A549 (cell line): ENCODE data around the gene MC5R. TPM values are rescaled to one million over a fixed set of nuclear protein-coding genes. Genes with fewer than 3 reads are reported as not detected.

ENCODE experiments used
- ATAC-seq, 2 experiments: fragments of 200-7000 bp in 1 of 2; fragments of >200 bp in 1 of 2; cut with Nextera tagmentation in 1 of 2; cut with Tn5 transposase in 1 of 2; 3 replicates each; pipeline versions ENCODE4 v1.8.0 to v1.9.1; 2018 to 2020; ENCODE audit warnings: mild to moderate bottlenecking in 1 of 2, moderate library complexity in 1 of 2
- CTCF ChIA-PET: fragments of 300-600 bp; sonication (Branson Sonifier 250); formaldehyde crosslinking; extraction: SDS; loops from one replicate; lab custom pipeline; 2021; ENCODE audit warnings: antibody characterized with exemption, inconsistent platforms; lab: Yijun Ruan, JAX
- POLR2A ChIA-PET: fragments of 350-600 bp; formaldehyde crosslinking; extraction: SDS; loops from one replicate; lab custom pipeline; 2021; ENCODE audit warnings: antibody characterized with exemption, inconsistent platforms; lab: Yijun Ruan, JAX
- DNase-seq, 2 experiments: peaks; one replicate each; pipeline versions ENCODE4 v3.0.0 to v3.0.0-alpha.2; 2011 to 2016; ENCODE audit warnings: low read depth in 1 of 2, low spot score in 1 of 2
- FAIRE-seq: peaks from 2 replicates; lab custom pipeline; 2011; peaks lifted over from hg19 to GRCh38; lab: Jason Lieb, UNC
- H3K27ac ChIP-seq, 2 experiments: fragments of >200 bp; sonication (Bioruptor Twin); formaldehyde crosslinking; 3 replicates each; pipeline ENCODE4 v1.5.1; 2016 to 2017
- H3K4me1 ChIP-seq: fragments of >200 bp; sonication (Bioruptor Twin); formaldehyde crosslinking; 3 replicates; pipeline ENCODE4 v1.6.1; 2016
- H3K4me2 ChIP-seq: fragments of >200 bp; sonication (Bioruptor Twin); formaldehyde crosslinking; 3 replicates; pipeline ENCODE4 v1.6.1; 2016
- H3K4me3 ChIP-seq: fragments of >200 bp; sonication (Bioruptor Twin); formaldehyde crosslinking; 3 replicates; pipeline ENCODE4 v1.5.1; 2016
- H3K9me3 ChIP-seq: fragments of >200 bp; sonication (Bioruptor Twin); formaldehyde crosslinking; 3 replicates; pipeline ENCODE4 v1.6.1; 2016
- CBX2 ChIP-seq: fragments of 200-600 bp; sonication (generic); IDR thresholded peaks from 2 replicates; pipeline ENCODE4 v1.6.1; 2016; ENCODE audit warnings: low read depth, mild to moderate bottlenecking, borderline replicate concordance
- CBX8 ChIP-seq: fragments of 200-600 bp; sonication (generic); IDR thresholded peaks from 2 replicates; pipeline ENCODE4 v1.6.1; 2016
- CEBPB ChIP-seq, 2 experiments: fragments of >200 bp in 1 of 2; sonication (Bioruptor Twin) in 1 of 2; formaldehyde crosslinking in 1 of 2; IDR thresholded peaks; 2 replicates each; pipeline ENCODE4 v1.6.1; 2012 to 2016
- CHD2 ChIP-seq: fragments of 150-350 bp; IDR thresholded peaks from 2 replicates; pipeline ENCODE4 v1.6.1; 2014; ENCODE audit warnings: low read length; ENCODE audit not compliant: partially characterized antibody
- CHD4 ChIP-seq: fragments of 200-600 bp; sonication (generic); IDR thresholded peaks from 2 replicates; pipeline ENCODE4 v1.6.1; 2016; ENCODE audit warnings: antibody characterized with exemption, mild to moderate bottlenecking, borderline replicate concordance
- CTCF ChIP-seq: fragments of >200 bp; sonication (Bioruptor Twin); formaldehyde crosslinking; IDR thresholded peaks from 3 replicates; pipeline ENCODE4 v1.5.1; 2016
- E2F6 ChIP-seq: IDR thresholded peaks from 2 replicates; pipeline ENCODE4 v1.6.1; 2012; ENCODE audit warnings: low read depth, borderline replicate concordance
- EHF ChIP-seq: fragments of 250-450 bp; sonication (Bioruptor Pico); IDR thresholded peaks from 2 replicates; pipeline ENCODE4 v1.5.0; 2020; ENCODE audit warnings: mild to moderate bottlenecking
- ELK1 ChIP-seq: fragments of 150-350 bp; IDR thresholded peaks from 2 replicates; pipeline ENCODE4 v1.6.1; 2014; ENCODE audit warnings: low read depth, mild to moderate bottlenecking, low read length
- EP300 ChIP-seq, 2 experiments: fragments of >200 bp; sonication (Bioruptor Twin); formaldehyde crosslinking; IDR thresholded peaks; 2 replicates in 1 of 2; 3 replicates in 1 of 2; pipeline ENCODE4 v1.6.1; 2016 to 2017
- FOSB ChIP-seq: fragments of 250-450 bp; sonication (Bioruptor Pico); IDR thresholded peaks from 2 replicates; pipeline ENCODE4 v1.5.0; 2020; ENCODE audit warnings: mild to moderate bottlenecking, moderate library complexity
- FOSL2 ChIP-seq, 2 experiments: fragments of 450-650 bp in 1 of 2; fragments of >200 bp in 1 of 2; sonication (Bioruptor Twin) in 1 of 2; formaldehyde crosslinking; IDR thresholded peaks; 2 replicates each; pipeline versions ENCODE4 v1.5.0 to v1.6.1; 2016 to 2020; ENCODE audit warnings: mild to moderate bottlenecking in 1 of 2, moderate library complexity in 1 of 2
- GATA3 ChIP-seq: IDR thresholded peaks from 2 replicates; pipeline ENCODE4 v1.6.1; 2012; ENCODE audit warnings: borderline replicate concordance
- JUN ChIP-seq, 2 experiments: fragments of >200 bp; sonication (Bioruptor Twin); formaldehyde crosslinking; IDR thresholded peaks; 2 replicates in 1 of 2; 3 replicates in 1 of 2; pipeline ENCODE4 v1.6.1; 2016 to 2017
- JUNB ChIP-seq: fragments of >200 bp; sonication (Bioruptor Twin); formaldehyde crosslinking; IDR thresholded peaks from 2 replicates; pipeline ENCODE4 v1.6.1; 2016
- MAZ ChIP-seq: fragments of 150-350 bp; IDR thresholded peaks from 2 replicates; pipeline ENCODE4 v1.6.1; 2014; ENCODE audit warnings: antibody characterized with exemption, low read depth, low read length, borderline replicate concordance
- MYC ChIP-seq: IDR thresholded peaks from 2 replicates; pipeline ENCODE4 v1.6.1; 2012; ENCODE audit warnings: mild to moderate bottlenecking, inconsistent platforms, low read length, improper control_type of control experiment, borderline replicate concordance
- NFE2L2 ChIP-seq: fragments of 150-350 bp; conservative IDR thresholded peaks from 2 replicates; pipeline ENCODE4 v1.6.1; 2014; ENCODE audit warnings: low read length
- PHF8 ChIP-seq: fragments of 200-600 bp; sonication (generic); IDR thresholded peaks from 2 replicates; pipeline ENCODE4 v1.6.1; 2016; ENCODE audit warnings: low read depth, mild to moderate bottlenecking, antibody characterized with exemption, moderate library complexity, borderline replicate concordance
- RARB ChIP-seq: fragments of 250-450 bp; sonication (Bioruptor Pico); IDR thresholded peaks from 2 replicates; pipeline ENCODE4 v1.8.0; 2021; ENCODE audit warnings: mild to moderate bottlenecking, moderate library complexity
- RCOR1 ChIP-seq: fragments of 150-350 bp; IDR thresholded peaks from 2 replicates; pipeline ENCODE4 v1.6.1; 2014; ENCODE audit warnings: antibody characterized with exemption, low read length, low read depth
- RFX5 ChIP-seq: fragments of 450-650 bp; IDR thresholded peaks from 2 replicates; pipeline ENCODE4 v1.7.1; 2014; ENCODE audit warnings: antibody characterized with exemption, mild to moderate bottlenecking, moderate library complexity
- RNF2 ChIP-seq: fragments of 200-600 bp; sonication (generic); IDR thresholded peaks from 2 replicates; pipeline ENCODE4 v1.6.1; 2016; ENCODE audit warnings: low read depth, mild to moderate bottlenecking, antibody characterized with exemption, moderate library complexity, borderline replicate concordance
- SMC3 ChIP-seq: fragments of >200 bp; sonication (Bioruptor Twin); formaldehyde crosslinking; IDR thresholded peaks from 3 replicates; pipeline ENCODE4 v1.6.1; 2018; ENCODE audit warnings: inconsistent platforms
- TFCP2L1 ChIP-seq: fragments of 250-450 bp; sonication (Bioruptor Pico); IDR thresholded peaks from 2 replicates; pipeline ENCODE4 v1.5.0; 2021; ENCODE audit warnings: mild to moderate bottlenecking
- WGBS: methylation state at CpG from one replicate; pipeline ENCODE4 v1.1.6; 2017; ENCODE audit errors: missing lambda C conversion rate; 5-methylcytosine and 5-hydroxymethylcytosine counted together
- polyA plus RNA-seq, 4 experiments: library from polyadenylated mRNA; depleted of rRNA in 3 of 4; stranded (reverse); fragments of >200 nt; fragmentation: RNase III in 1 of 4; extraction: RNeasy Plus Mini Kit Qiagen cat#74134 plus additional on column Dnase treatment in 1 of 4; gene quantifications; 2 replicates in 3 of 4; 3 replicates in 1 of 4; pipeline ENCODE4 v1.2.3, GENCODE V29; 2011 to 2017

Gene MC5R
- polyA plus RNA-seq, 2 of the 4 experiments (the other 2 are of a cell fraction) = not detected

GRCh38 chr18:13801260-13801601 lies 22.7 kb upstream of the MC5R start:
- CTCF ChIA-PET = interaction anchor here (0.6 to 3.5 kb wide), 7 partner anchors 11 to 243 kb away, joined by 3 to 20 read pairs (median 4); no protein-coding TSS in a partner anchor
- H3K4me1 ChIP-seq = peaks cover 6% of the 10 kb centered on the region; the same call in 1 of the 3 replicates
- no peak for TF ChIP-seq GATA3
- TF ChIP-seq CHD4 = no peak
- no peak for TF ChIP-seq CEBPB (IDR thresholded peaks at IDR 0.05)
- TF ChIP-seq CTCF = 0 out of 3 replicates have a peak, but pooled peaks have one; percentile 7
- TF ChIP-seq PHF8 = no peak
- no peak for TF ChIP-seq TFCP2L1
- no peak for TF ChIP-seq EP300 (IDR thresholded peaks at IDR 0.05)
- TF ChIP-seq, all 56 proteins: peak for 1
- Histone ChIP-seq H3K27ac (no peak overlapping the region), H3K9me3 (no peaks in the 10 kb centered on the region), H3K4me2 (peak overlapping the region; percentile 80), H3K4me3 (peak overlapping the region; percentile 39)
- FAIRE-seq (no peak), DNase-seq (no peak), ATAC-seq (peak; percentile 37 to 66; a peak in 4 of 6 replicates)
- POLR2A ChIA-PET = no interaction called here
- 7% methylated on average over 15 of the region's 15 CpGs for WGBS

- ChIA-PET POLR2A (no interaction called here), CTCF (interaction anchor here (2.0 kb wide), 1 partner anchor 9 kb away, joined by 10 read pairs; no protein-coding TSS in a partner anchor)
- H3K4me1 ChIP-seq = no peaks in the 10 kb centered on the region
- no peak overlapping the region for H3K4me2 ChIP-seq
- WGBS = 52% methylated on average over 4 of the region's 4 CpGs
- no peak for DNase-seq
- no peak for FAIRE-seq
- TF ChIP-seq SMC3 (no peak), MAZ (no peak), CBX8 (no peak)
- no peaks in the 10 kb centered on the region for H3K9me3 ChIP-seq
- no peak for ATAC-seq
- no peak overlapping the region for H3K4me3 ChIP-seq
- H3K27ac ChIP-seq = no peak overlapping the region
Observed at GRCh38 chr18:13804305-13804704, 19.6 kb upstream of the MC5R start.

- POLR2A ChIA-PET = no interaction called here
Observed at GRCh38 chr18:13808294-13809042, 15.5 kb upstream of the MC5R start.

More at GRCh38 chr18:13808294-13809042, 15.5 kb upstream of the MC5R start:
- WGBS = 54% methylated on average over 8 of the region's 8 CpGs
- Histone ChIP-seq H3K9me3 (no peaks in the 10 kb centered on the region), H3K4me2 (no peak overlapping the region), H3K27ac (no peak overlapping the region), H3K4me3 (no peak overlapping the region), H3K4me1 (no peaks in the 10 kb centered on the region)
- TF ChIP-seq CHD2 = no peak
- no peak for TF ChIP-seq PHF8
- TF ChIP-seq ELK1 = no peak
- TF ChIP-seq EP300 (IDR thresholded peaks at IDR 0.05) = no peak
- no peak for TF ChIP-seq RCOR1
- no peak for TF ChIP-seq FOSB (CRISPR knock-in tag)
- no peak for TF ChIP-seq FOSL2 (IDR thresholded peaks at IDR 0.05)
- no peak for TF ChIP-seq FOSL2 (CRISPR knock-in tag; IDR thresholded peaks at IDR 0.05)
- TF ChIP-seq TFCP2L1 = no peak
- no peak for TF ChIP-seq SMC3
- TF ChIP-seq RARB = no peak
- no peak for TF ChIP-seq EHF (CRISPR knock-in tag)
- TF ChIP-seq CBX2 = no peak
- no peak for TF ChIP-seq RNF2
- TF ChIP-seq CTCF = no peak
- no peak for TF ChIP-seq NFE2L2
- no peak for TF ChIP-seq E2F6
- TF ChIP-seq JUNB = no peak
- no peak for TF ChIP-seq JUN (IDR thresholded peaks at IDR 0.05)
- TF ChIP-seq RFX5 = no peak
- TF ChIP-seq MYC = no peak
- DNase-seq = no peak
- CTCF ChIA-PET = no interaction called here
- FAIRE-seq = no peak
- ATAC-seq = no peak
